HepG2 (cell line): ENCODE data around the gene SPCS2. TPM values are rescaled to one million over a fixed set of nuclear protein-coding genes. Genes with fewer than 3 reads are reported as not detected.

Experiments used
- AGO1 ChIP-seq: fragments of 200-400 bp; formaldehyde crosslinking; IDR thresholded peaks from 2 replicates; pipeline ENCODE4 v1.6.1; 2017; ENCODE audit warnings: mild to moderate bottlenecking, low read depth, low read length, moderate library complexity; ENCODE audit not compliant: poor library complexity, severe bottlenecking
- GPBP1L1 ChIP-seq: sonication (generic); formaldehyde crosslinking; IDR thresholded peaks from 2 replicates; pipeline ENCODE4 v1.5.0; 2020; ENCODE audit warnings: mild to moderate bottlenecking, missing genetic modification reagents
- HNRNPL ChIP-seq: fragments of 200-400 bp; formaldehyde crosslinking; IDR thresholded peaks from 2 replicates; pipeline ENCODE4 v1.6.1; 2017; ENCODE audit warnings: mild to moderate bottlenecking, low read depth, low read length
- JDP2 ChIP-seq: sonication (generic); formaldehyde crosslinking; IDR thresholded peaks from 2 replicates; pipeline ENCODE4 v1.8.1; 2022; ENCODE audit warnings: missing genetic modification reagents, borderline replicate concordance
- JUND ChIP-seq: sonication (generic); formaldehyde crosslinking; IDR thresholded peaks from 2 replicates; pipeline ENCODE4 v1.8.0; 2022; ENCODE audit warnings: mild to moderate bottlenecking, missing genetic modification reagents
- KDM4B ChIP-seq: sonication (generic); formaldehyde crosslinking; IDR thresholded peaks from 2 replicates; pipeline ENCODE4 v1.4.0; 2020; ENCODE audit warnings: missing genetic modification reagents
- PAX8 ChIP-seq: sonication (generic); formaldehyde crosslinking; IDR thresholded peaks from 2 replicates; pipeline ENCODE4 v1.8.0; 2022; ENCODE audit warnings: mild to moderate bottlenecking, missing genetic modification reagents, borderline replicate concordance
- PLRG1 ChIP-seq: fragments of 450-650 bp; conservative IDR thresholded peaks from 2 replicates; pipeline ENCODE4 v1.6.1; 2016
- RORA ChIP-seq: sonication (generic); formaldehyde crosslinking; IDR thresholded peaks from 2 replicates; pipeline ENCODE4 v1.5.0; 2020; ENCODE audit warnings: mild to moderate bottlenecking, missing genetic modification reagents, moderate library complexity
- SP140L ChIP-seq: sonication (generic); formaldehyde crosslinking; IDR thresholded peaks from 2 replicates; pipeline ENCODE4 v1.4.0; 2020; ENCODE audit warnings: missing genetic modification reagents, borderline replicate concordance
- ZFP36L1 ChIP-seq: sonication (generic); formaldehyde crosslinking; IDR thresholded peaks from 2 replicates; pipeline ENCODE4 v1.8.0; 2022; ENCODE audit warnings: mild to moderate bottlenecking, missing genetic modification reagents, moderate library complexity
- ZFP36L2 ChIP-seq: sonication (generic); formaldehyde crosslinking; IDR thresholded peaks from 2 replicates; pipeline ENCODE4 v1.4.0; 2020; ENCODE audit warnings: missing genetic modification reagents
- ZNF205 ChIP-seq: IDR thresholded peaks from 2 replicates; pipeline ENCODE4 v1.6.1; 2018; ENCODE audit warnings: missing biosample characterization, missing genetic modification reagents
- ZNF451 ChIP-seq: sonication (generic); formaldehyde crosslinking; IDR thresholded peaks from 2 replicates; pipeline ENCODE4 v1.5.0; 2020; ENCODE audit warnings: mild to moderate bottlenecking, missing genetic modification reagents
- ZNF556 ChIP-seq: sonication (generic); formaldehyde crosslinking; IDR thresholded peaks from 2 replicates; pipeline ENCODE4 v1.4.0; 2020; ENCODE audit warnings: mild to moderate bottlenecking, missing genetic modification reagents, borderline replicate concordance
- ZNF768 ChIP-seq: sonication (generic); formaldehyde crosslinking; IDR thresholded peaks from 2 replicates; pipeline ENCODE4 v1.4.0; 2020; ENCODE audit warnings: missing genetic modification reagents
- ZNF891 ChIP-seq: sonication (generic); formaldehyde crosslinking; IDR thresholded peaks from 2 replicates; pipeline ENCODE4 v1.5.0; 2020; ENCODE audit warnings: mild to moderate bottlenecking, missing genetic modification reagents
- ZSCAN21 ChIP-seq: sonication (generic); formaldehyde crosslinking; IDR thresholded peaks from 2 replicates; pipeline ENCODE4 v1.8.0; 2022; ENCODE audit warnings: mild to moderate bottlenecking, missing genetic modification reagents, moderate library complexity, borderline replicate concordance
- polyA plus RNA-seq, 8 experiments: library from polyadenylated mRNA; depleted of rRNA in 3 of 8; stranded (reverse) in 7 of 8; unstranded in 1 of 8; fragments of >200 nt; fragmentation: Illumina TruSeq in 4 of 8; extraction: Trizol in 4 of 8; gene quantifications; 2 replicates each; pipeline versions ENCODE4 v1.2.1 to v1.2.3, GENCODE V29; 2011 to 2016; ENCODE audit warnings: low read depth in 4 of 8, missing spikeins in 1 of 8, mixed read lengths in 1 of 8; ENCODE audit not compliant: insufficient read depth in 1 of 8
- total RNA-seq, 5 experiments: library from RNA; depleted of rRNA; stranded (reverse); fragments of >200 nt; fragmentation: Illumina TruSeq; extraction: Trizol; gene quantifications; 2 replicates each; pipeline ENCODE4 v1.2.3, GENCODE V29; 2016; ENCODE audit warnings: low read depth in 1 of 5
- TF ChIP-seq, protein P1 (sequence below): sonication (generic); formaldehyde crosslinking; IDR thresholded peaks from 2 replicates; pipeline ENCODE4 v1.4.0; 2020; ENCODE audit warnings: missing genetic modification reagents, borderline replicate concordance
- TF ChIP-seq, protein P2 (sequence below): sonication (generic); formaldehyde crosslinking; IDR thresholded peaks from 2 replicates; pipeline ENCODE4 v1.8.0; 2022; ENCODE audit warnings: missing genetic modification reagents, mild to moderate bottlenecking, moderate library complexity, borderline replicate concordance
- TF ChIP-seq, protein P3 (sequence below): sonication (generic); formaldehyde crosslinking; IDR thresholded peaks from 2 replicates; pipeline ENCODE4 v1.5.0; 2020; ENCODE audit warnings: missing genetic modification reagents

Gene SPCS2
- total and polyA plus RNA-seq, 2 of the 13 experiments (the other 11 are each of a cell fraction or from before 2014, with no cell fraction given), result 87.3 to 142 TPM

- TF ChIP-seq, protein P1, sequence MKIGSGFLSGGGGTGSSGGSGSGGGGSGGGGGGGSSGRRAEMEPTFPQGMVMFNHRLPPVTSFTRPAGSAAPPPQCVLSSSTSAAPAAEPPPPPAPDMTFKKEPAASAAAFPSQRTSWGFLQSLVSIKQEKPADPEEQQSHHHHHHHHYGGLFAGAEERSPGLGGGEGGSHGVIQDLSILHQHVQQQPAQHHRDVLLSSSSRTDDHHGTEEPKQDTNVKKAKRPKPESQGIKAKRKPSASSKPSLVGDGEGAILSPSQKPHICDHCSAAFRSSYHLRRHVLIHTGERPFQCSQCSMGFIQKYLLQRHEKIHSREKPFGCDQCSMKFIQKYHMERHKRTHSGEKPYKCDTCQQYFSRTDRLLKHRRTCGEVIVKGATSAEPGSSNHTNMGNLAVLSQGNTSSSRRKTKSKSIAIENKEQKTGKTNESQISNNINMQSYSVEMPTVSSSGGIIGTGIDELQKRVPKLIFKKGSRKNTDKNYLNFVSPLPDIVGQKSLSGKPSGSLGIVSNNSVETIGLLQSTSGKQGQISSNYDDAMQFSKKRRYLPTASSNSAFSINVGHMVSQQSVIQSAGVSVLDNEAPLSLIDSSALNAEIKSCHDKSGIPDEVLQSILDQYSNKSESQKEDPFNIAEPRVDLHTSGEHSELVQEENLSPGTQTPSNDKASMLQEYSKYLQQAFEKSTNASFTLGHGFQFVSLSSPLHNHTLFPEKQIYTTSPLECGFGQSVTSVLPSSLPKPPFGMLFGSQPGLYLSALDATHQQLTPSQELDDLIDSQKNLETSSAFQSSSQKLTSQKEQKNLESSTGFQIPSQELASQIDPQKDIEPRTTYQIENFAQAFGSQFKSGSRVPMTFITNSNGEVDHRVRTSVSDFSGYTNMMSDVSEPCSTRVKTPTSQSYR (CRISPR knock-in tag), result no peak
- TF ChIP-seq JUND (CRISPR knock-in tag) (no peak), ZNF556 (peak; percentile 90), JDP2 (no peak), ZNF768 (peak; percentile 79), ZNF451 (CRISPR knock-in tag) (0 out of 2 replicates have a peak, but pooled peaks have one; percentile 29), AGO1 (peak; percentile 63), ZFP36L1 (CRISPR knock-in tag) (0 out of 2 replicates have a peak, but pooled peaks have one; percentile 31), ZNF205 (CRISPR knock-in tag) (peak; percentile 37; the same call in 1 of the 2 replicates), SP140L (CRISPR knock-in tag) (no peak), GPBP1L1 (CRISPR knock-in tag) (no peak), PLRG1 (no peak), ZFP36L2 (CRISPR knock-in tag) (no peak; the same call in 1 of the 2 replicates), ZSCAN21 (CRISPR knock-in tag) (peak; percentile 87), KDM4B (CRISPR knock-in tag) (no peak), PAX8 (CRISPR knock-in tag) (0 out of 2 replicates have a peak, but pooled peaks have one; percentile 52), RORA (CRISPR knock-in tag) (no peak), ZNF891 (CRISPR knock-in tag) (peak; percentile 95), HNRNPL (0 out of 2 replicates have a peak, but pooled peaks have one; percentile 54)
- TF ChIP-seq, protein P2, sequence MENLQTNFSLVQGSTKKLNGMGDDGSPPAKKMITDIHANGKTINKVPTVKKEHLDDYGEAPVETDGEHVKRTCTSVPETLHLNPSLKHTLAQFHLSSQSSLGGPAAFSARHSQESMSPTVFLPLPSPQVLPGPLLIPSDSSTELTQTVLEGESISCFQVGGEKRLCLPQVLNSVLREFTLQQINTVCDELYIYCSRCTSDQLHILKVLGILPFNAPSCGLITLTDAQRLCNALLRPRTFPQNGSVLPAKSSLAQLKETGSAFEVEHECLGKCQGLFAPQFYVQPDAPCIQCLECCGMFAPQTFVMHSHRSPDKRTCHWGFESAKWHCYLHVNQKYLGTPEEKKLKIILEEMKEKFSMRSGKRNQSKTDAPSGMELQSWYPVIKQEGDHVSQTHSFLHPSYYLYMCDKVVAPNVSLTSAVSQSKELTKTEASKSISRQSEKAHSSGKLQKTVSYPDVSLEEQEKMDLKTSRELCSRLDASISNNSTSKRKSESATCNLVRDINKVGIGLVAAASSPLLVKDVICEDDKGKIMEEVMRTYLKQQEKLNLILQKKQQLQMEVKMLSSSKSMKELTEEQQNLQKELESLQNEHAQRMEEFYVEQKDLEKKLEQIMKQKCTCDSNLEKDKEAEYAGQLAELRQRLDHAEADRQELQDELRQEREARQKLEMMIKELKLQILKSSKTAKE (CRISPR knock-in tag), result no peak
- TF ChIP-seq, protein P3, sequence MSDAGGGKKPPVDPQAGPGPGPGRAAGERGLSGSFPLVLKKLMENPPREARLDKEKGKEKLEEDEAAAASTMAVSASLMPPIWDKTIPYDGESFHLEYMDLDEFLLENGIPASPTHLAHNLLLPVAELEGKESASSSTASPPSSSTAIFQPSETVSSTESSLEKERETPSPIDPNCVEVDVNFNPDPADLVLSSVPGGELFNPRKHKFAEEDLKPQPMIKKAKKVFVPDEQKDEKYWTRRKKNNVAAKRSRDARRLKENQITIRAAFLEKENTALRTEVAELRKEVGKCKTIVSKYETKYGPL (CRISPR knock-in tag), result no peak
Observed at GRCh38 chr11:74948898-74949752, at the start of gene SPCS2, which contains the start of gene XRRA1 (continued).
